Neural cell (in vitro differentiated cells): ENCODE measurements around the gene ALDH1B1. TPM values are rescaled to one million over a fixed set of nuclear protein-coding genes. Genes with fewer than 3 reads are reported as not detected.
"Not testable (repeated sequence)": the region's sequence is repeated elsewhere in the genome, so short reads cannot be mapped to it uniquely, and the experiment has no call there.

ENCODE experiments used
- H2AFZ ChIP-seq: fragments of 200-600, 300-800 bp; sonication (generic), shearing (Covaris generic); 2 replicates; pipeline ENCODE4 v1.6.0; 2014; ENCODE audit warnings: low read depth, mild to moderate bottlenecking, antibody characterized with exemption, low read length, moderate library complexity
- H3F3A ChIP-seq: fragments of 200-600 bp; shearing (Covaris generic); 2 replicates; pipeline ENCODE4 v1.6.1; 2016; ENCODE audit warnings: mild to moderate bottlenecking, moderate library complexity, mixed read lengths, antibody characterized with exemption, low read length; ENCODE audit not compliant: insufficient read depth, poor library complexity, severe bottlenecking
- H3K27ac ChIP-seq: fragments of 200-600, 300-800 bp; sonication (generic), shearing (Covaris generic); 2 replicates; pipeline ENCODE4 v1.5.1; 2014; ENCODE audit warnings: mild to moderate bottlenecking, low read length, moderate library complexity
- H3K27me3 ChIP-seq: fragments of 300-800, 200-600 bp; sonication (generic), shearing (Covaris generic); 2 replicates; pipeline ENCODE4 v1.6.0; 2014; ENCODE audit warnings: mild to moderate bottlenecking, low read depth, low read length, moderate library complexity; ENCODE audit not compliant: insufficient read depth
- H3K36me3 ChIP-seq: fragments of 300-800, 200-600 bp; sonication (generic), shearing (Covaris generic); 2 replicates; pipeline ENCODE4 v1.5.1; 2014; ENCODE audit warnings: mild to moderate bottlenecking, antibody characterized with exemption, low read length, moderate library complexity; ENCODE audit not compliant: insufficient read depth
- H3K4me2 ChIP-seq: fragments of 300-800, 200-600 bp; sonication (generic), shearing (Covaris generic); 2 replicates; pipeline ENCODE4 v1.6.0; 2014; ENCODE audit warnings: mild to moderate bottlenecking, low read length
- H3K4me3 ChIP-seq: fragments of 300-800, 200-600 bp; sonication (generic), shearing (Covaris generic); 2 replicates; pipeline ENCODE4 v1.5.1; 2014; ENCODE audit warnings: mild to moderate bottlenecking, low read length, moderate library complexity
- H3K79me2 ChIP-seq: fragments of 200-600 bp; shearing (Covaris generic); replicated peaks from 2 replicates; pipeline ENCODE4 v1.6.0; 2014; ENCODE audit warnings: mild to moderate bottlenecking, low read length, moderate library complexity; ENCODE audit not compliant: insufficient read depth
- H3K9ac ChIP-seq: fragments of 300-800, 200-600 bp; sonication (generic), shearing (Covaris generic); 2 replicates; pipeline ENCODE4 v1.6.1; 2016; ENCODE audit warnings: mild to moderate bottlenecking, low read length, mixed read lengths
- H3K9me2 ChIP-seq: fragments of 200-600 bp; shearing (Covaris generic); 2 replicates; pipeline ENCODE4 v1.6.1; 2016; ENCODE audit warnings: mild to moderate bottlenecking, low read length, mixed read lengths; ENCODE audit not compliant: insufficient read depth
- H3K9me3 ChIP-seq: fragments of 200-600, 300-800 bp; sonication (generic), shearing (Covaris generic); 2 replicates; pipeline ENCODE4 v1.6.1; 2016; ENCODE audit warnings: mild to moderate bottlenecking, mixed run types, low read length, moderate library complexity, mixed read lengths
- H4K20me1 ChIP-seq: fragments of 200-600 bp; shearing (Covaris generic); 2 replicates; pipeline ENCODE4 v1.6.1; 2016; ENCODE audit warnings: mild to moderate bottlenecking, mixed run types; ENCODE audit not compliant: insufficient read depth
- EP300 ChIP-seq: fragments of 450-650 bp; conservative IDR thresholded peaks from 2 replicates; pipeline ENCODE4 v1.6.1; 2014; ENCODE audit warnings: antibody characterized with exemption, mild to moderate bottlenecking, moderate library complexity; ENCODE audit not compliant: poor library complexity, severe bottlenecking
- EZH2 ChIP-seq: fragments of 200-600, 300-800 bp; shearing (Covaris generic), sonication (generic); IDR thresholded peaks from 2 replicates; pipeline ENCODE4 v1.6.1; 2014; ENCODE audit warnings: antibody characterized with exemption, low read length, borderline replicate concordance, mild to moderate bottlenecking; ENCODE audit not compliant: insufficient read depth, poor library complexity, severe bottlenecking
- MXI1 ChIP-seq: fragments of 450-650 bp; conservative IDR thresholded peaks from 2 replicates; pipeline ENCODE4 v1.6.1; 2014; ENCODE audit warnings: antibody characterized with exemption, mild to moderate bottlenecking; ENCODE audit not compliant: poor library complexity, severe bottlenecking
- POLR2AphosphoS5 ChIP-seq: IDR thresholded peaks from 2 replicates; pipeline ENCODE4 v1.6.1; 2012
- RAD21 ChIP-seq: fragments of 450-650 bp; conservative IDR thresholded peaks from 2 replicates; pipeline ENCODE4 v1.6.1; 2014; ENCODE audit warnings: antibody characterized with exemption, mild to moderate bottlenecking, moderate library complexity
- SMC3 ChIP-seq: fragments of 450-650 bp; conservative IDR thresholded peaks from 2 replicates; pipeline ENCODE4 v1.6.1; 2014; ENCODE audit warnings: antibody characterized with exemption, mild to moderate bottlenecking, moderate library complexity; ENCODE audit not compliant: poor library complexity
- TAF1 ChIP-seq: IDR thresholded peaks from 2 replicates; pipeline ENCODE4 v1.6.1; 2012; ENCODE audit warnings: low read depth
- polyA plus RNA-seq: library from polyadenylated mRNA; depleted of rRNA; stranded (reverse); fragments of >200 nt; gene quantifications from 2 replicates; pipeline ENCODE4 v1.2.3, GENCODE V29; 2014
- TF ChIP-seq, protein P1 (sequence below): IDR thresholded peaks from 2 replicates; pipeline ENCODE4 v1.6.1; 2012; ENCODE audit warnings: borderline replicate concordance
- TF ChIP-seq, protein P2 (sequence below): fragments of 450-650 bp; IDR thresholded peaks from 2 replicates; pipeline ENCODE4 v1.5.1; 2014; ENCODE audit warnings: antibody characterized with exemption, mild to moderate bottlenecking, moderate library complexity; ENCODE audit not compliant: poor library complexity, severe bottlenecking

Gene ALDH1B1
- polyA plus RNA-seq, 1 donor from 2014 or later, result 6.6 TPM

DNA sequence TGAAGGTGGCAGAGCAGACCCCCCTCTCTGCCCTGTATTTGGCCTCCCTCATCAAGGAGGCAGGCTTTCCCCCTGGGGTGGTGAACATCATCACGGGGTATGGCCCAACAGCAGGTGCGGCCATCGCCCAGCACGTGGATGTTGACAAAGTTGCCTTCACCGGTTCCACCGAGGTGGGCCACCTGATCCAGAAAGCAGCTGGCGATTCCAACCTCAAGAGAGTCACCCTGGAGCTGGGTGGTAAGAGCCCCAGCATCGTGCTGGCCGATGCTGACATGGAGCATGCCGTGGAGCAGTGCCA, 3.8 kb downstream of the ALDH1B1 start:
- Histone ChIP-seq H3K27ac (no peak overlapping the region), H3K9ac (no peak overlapping the region), H3K4me2 (no peak overlapping the region), H4K20me1 (no peaks in the 10 kb centered on the region), H3K9me3 (no peaks in the 10 kb centered on the region), H2AFZ (no peak overlapping the region), H3K9me2 (no peaks in the 10 kb centered on the region), H3K36me3 (peaks cover 5% of the 10 kb centered on the region), H3F3A (no peaks in the 10 kb centered on the region), H3K4me3 (no peak overlapping the region), H3K79me2 (peaks cover 6% of the 10 kb centered on the region), H3K27me3 (no peaks in the 10 kb centered on the region)
- TF ChIP-seq POLR2AphosphoS5, result no peak

DNA sequence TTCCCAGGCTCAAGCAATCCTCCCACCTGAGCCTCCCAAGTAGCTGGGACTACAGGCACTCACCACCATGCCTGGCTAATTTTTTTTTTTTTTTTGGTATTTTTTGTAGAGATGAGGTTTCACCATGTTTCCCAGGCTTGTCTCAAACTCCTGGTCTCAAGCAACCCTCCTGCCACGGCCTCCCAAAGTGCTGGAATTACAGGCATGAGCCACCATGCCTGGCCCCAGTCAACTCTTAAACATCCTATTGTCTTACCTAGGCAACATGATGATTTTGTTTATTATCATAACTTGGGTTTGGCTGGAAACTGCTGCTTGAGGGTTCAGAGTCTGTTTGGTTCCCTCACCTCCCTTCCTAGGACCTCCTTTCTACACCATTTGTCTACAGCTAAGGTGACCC, 6.7 kb downstream of the ALDH1B1 start:
- H3K4me3 ChIP-seq, H3K9ac ChIP-seq, H3F3A ChIP-seq, H3K9me3 ChIP-seq, H3K27me3 ChIP-seq, H4K20me1 ChIP-seq, H3K27ac ChIP-seq, H3K79me2 ChIP-seq, H3K9me2 ChIP-seq, H3K36me3 ChIP-seq, H2AFZ ChIP-seq, H3K4me2 ChIP-seq: not testable (repeated sequence)

DNA sequence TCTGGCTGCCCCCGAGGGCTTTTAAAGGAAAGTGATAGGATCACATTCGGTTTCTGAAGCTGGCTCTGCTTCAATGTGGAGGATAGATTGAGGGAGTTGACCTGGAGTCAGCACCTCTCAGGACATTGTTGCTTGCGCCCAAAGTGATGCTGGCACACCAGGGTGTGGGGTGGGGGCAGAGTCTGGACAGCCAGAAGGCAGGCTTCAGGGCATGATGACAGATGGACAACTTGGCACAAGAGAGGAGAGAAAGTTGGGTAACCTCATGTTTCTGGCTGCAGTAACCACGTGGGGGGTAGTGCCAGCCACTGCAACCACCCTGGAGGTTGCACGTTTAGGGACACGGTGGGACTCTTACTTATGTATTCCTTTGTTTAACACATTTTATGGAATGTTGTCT, 9.5 kb downstream of the ALDH1B1 start:
- H3K9ac ChIP-seq, result no peak overlapping the region
- no peaks in the 10 kb centered on the region for H3F3A ChIP-seq
- no peak overlapping the region for H3K27ac ChIP-seq
- no peaks in the 10 kb centered on the region for H3K9me3 ChIP-seq
- H3K4me3 ChIP-seq, result no peak overlapping the region
- TF ChIP-seq RAD21, result no peak
- TF ChIP-seq POLR2AphosphoS5, result no peak
- no peak for TF ChIP-seq MXI1
- TF ChIP-seq EP300, result no peak
- TF ChIP-seq, protein P1, sequence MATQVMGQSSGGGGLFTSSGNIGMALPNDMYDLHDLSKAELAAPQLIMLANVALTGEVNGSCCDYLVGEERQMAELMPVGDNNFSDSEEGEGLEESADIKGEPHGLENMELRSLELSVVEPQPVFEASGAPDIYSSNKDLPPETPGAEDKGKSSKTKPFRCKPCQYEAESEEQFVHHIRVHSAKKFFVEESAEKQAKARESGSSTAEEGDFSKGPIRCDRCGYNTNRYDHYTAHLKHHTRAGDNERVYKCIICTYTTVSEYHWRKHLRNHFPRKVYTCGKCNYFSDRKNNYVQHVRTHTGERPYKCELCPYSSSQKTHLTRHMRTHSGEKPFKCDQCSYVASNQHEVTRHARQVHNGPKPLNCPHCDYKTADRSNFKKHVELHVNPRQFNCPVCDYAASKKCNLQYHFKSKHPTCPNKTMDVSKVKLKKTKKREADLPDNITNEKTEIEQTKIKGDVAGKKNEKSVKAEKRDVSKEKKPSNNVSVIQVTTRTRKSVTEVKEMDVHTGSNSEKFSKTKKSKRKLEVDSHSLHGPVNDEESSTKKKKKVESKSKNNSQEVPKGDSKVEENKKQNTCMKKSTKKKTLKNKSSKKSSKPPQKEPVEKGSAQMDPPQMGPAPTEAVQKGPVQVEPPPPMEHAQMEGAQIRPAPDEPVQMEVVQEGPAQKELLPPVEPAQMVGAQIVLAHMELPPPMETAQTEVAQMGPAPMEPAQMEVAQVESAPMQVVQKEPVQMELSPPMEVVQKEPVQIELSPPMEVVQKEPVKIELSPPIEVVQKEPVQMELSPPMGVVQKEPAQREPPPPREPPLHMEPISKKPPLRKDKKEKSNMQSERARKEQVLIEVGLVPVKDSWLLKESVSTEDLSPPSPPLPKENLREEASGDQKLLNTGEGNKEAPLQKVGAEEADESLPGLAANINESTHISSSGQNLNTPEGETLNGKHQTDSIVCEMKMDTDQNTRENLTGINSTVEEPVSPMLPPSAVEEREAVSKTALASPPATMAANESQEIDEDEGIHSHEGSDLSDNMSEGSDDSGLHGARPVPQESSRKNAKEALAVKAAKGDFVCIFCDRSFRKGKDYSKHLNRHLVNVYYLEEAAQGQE, result no peak
- TF ChIP-seq EZH2, result no peak
- TF ChIP-seq, protein P2, sequence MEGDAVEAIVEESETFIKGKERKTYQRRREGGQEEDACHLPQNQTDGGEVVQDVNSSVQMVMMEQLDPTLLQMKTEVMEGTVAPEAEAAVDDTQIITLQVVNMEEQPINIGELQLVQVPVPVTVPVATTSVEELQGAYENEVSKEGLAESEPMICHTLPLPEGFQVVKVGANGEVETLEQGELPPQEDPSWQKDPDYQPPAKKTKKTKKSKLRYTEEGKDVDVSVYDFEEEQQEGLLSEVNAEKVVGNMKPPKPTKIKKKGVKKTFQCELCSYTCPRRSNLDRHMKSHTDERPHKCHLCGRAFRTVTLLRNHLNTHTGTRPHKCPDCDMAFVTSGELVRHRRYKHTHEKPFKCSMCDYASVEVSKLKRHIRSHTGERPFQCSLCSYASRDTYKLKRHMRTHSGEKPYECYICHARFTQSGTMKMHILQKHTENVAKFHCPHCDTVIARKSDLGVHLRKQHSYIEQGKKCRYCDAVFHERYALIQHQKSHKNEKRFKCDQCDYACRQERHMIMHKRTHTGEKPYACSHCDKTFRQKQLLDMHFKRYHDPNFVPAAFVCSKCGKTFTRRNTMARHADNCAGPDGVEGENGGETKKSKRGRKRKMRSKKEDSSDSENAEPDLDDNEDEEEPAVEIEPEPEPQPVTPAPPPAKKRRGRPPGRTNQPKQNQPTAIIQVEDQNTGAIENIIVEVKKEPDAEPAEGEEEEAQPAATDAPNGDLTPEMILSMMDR, result no peak
- TF ChIP-seq SMC3, result no peak
- TF ChIP-seq TAF1, result no peak
- no peaks in the 10 kb centered on the region for H3K9me2 ChIP-seq
- no peaks in the 10 kb centered on the region for H3K79me2 ChIP-seq
- no peaks in the 10 kb centered on the region for H4K20me1 ChIP-seq
- no peak overlapping the region for H2AFZ ChIP-seq
- no peaks in the 10 kb centered on the region for H3K36me3 ChIP-seq
- no peak overlapping the region for H3K4me2 ChIP-seq
- H3K27me3 ChIP-seq, result no peaks in the 10 kb centered on the region
